MCF 10A (cell line): ENCODE results near the gene FILIP1L. TPM values are rescaled to one million over a fixed set of nuclear protein-coding genes. Genes with fewer than 3 reads are reported as not detected.

Experiments
- BruUV-seq: library from RNA; stranded (reverse); fragments of 400-500 nt; replicated peaks from 2 replicates; lab custom pipeline; 2021; lab: Mats Ljungman, UMichigan
- CTCF ChIA-PET: fragments of 300-600 bp; sonication (Branson Sonifier 250); formaldehyde crosslinking; extraction: SDS; loops from one replicate; lab custom pipeline; 2021; ENCODE audit warnings: antibody characterized with exemption, inconsistent platforms; lab: Yijun Ruan, JAX
- POLR2A ChIA-PET: fragments of 300-600, 350-650 bp; sonication (Branson Sonifier 250); formaldehyde crosslinking; extraction: SDS; loops from one replicate; lab custom pipeline; 2020; ENCODE audit warnings: antibody characterized with exemption, inconsistent platforms; lab: Yijun Ruan, JAX
- DNase-seq: peaks from one replicate; pipeline ENCODE4 v3.0.0-alpha.2; 2018; ENCODE audit not compliant: unreplicated experiment
- H3K27ac Mint-ChIP-seq: one replicate; pipeline ENCODE4 v1.8.0; 2022; ENCODE audit warnings: mild to moderate bottlenecking, low read depth, mixed read lengths; ENCODE audit not compliant: unreplicated experiment
- H3K27me3 Mint-ChIP-seq: one replicate; pipeline ENCODE4 v1.8.0; 2022; ENCODE audit warnings: mixed read lengths; ENCODE audit not compliant: insufficient read depth, unreplicated experiment
- H3K36me3 Mint-ChIP-seq: one replicate; pipeline ENCODE4 v1.8.0; 2022; ENCODE audit warnings: mild to moderate bottlenecking, moderate library complexity, mixed read lengths; ENCODE audit not compliant: insufficient read depth, unreplicated experiment
- H3K4me1 Mint-ChIP-seq: one replicate; pipeline ENCODE4 v1.8.0; 2022; ENCODE audit warnings: mixed read lengths; ENCODE audit not compliant: insufficient read depth, unreplicated experiment
- H3K4me3 Mint-ChIP-seq: one replicate; pipeline ENCODE4 v1.8.0; 2022; ENCODE audit warnings: mild to moderate bottlenecking, moderate library complexity, mixed read lengths; ENCODE audit not compliant: unreplicated experiment
- H3K9me3 Mint-ChIP-seq: one replicate; pipeline ENCODE4 v1.8.0; 2022; ENCODE audit warnings: mixed read lengths; ENCODE audit not compliant: unreplicated experiment
- intact Hi-C: fragments of 100-400 bp; cut with micrococcal nuclease; formaldehyde crosslinking; loops from 2 replicates; pipeline ENCODE4 v1.14.1; 2022
- total RNA-seq: library from RNA; stranded (reverse); gene quantifications from 2 replicates; pipeline ENCODE4 v1.2.3, GENCODE V29; 2022
- TF ChIP-seq, protein P1 (sequence below): fragments of 200-600 bp; IDR thresholded peaks from one replicate; pipeline ENCODE4 v1.8.0; 2022; ENCODE audit warnings: antibody characterized with exemption, mild to moderate bottlenecking; ENCODE audit not compliant: unreplicated experiment

The FILIP1L gene
- total RNA-seq, 1 experiment from 2014 or later, result 2.4 TPM

DNA sequence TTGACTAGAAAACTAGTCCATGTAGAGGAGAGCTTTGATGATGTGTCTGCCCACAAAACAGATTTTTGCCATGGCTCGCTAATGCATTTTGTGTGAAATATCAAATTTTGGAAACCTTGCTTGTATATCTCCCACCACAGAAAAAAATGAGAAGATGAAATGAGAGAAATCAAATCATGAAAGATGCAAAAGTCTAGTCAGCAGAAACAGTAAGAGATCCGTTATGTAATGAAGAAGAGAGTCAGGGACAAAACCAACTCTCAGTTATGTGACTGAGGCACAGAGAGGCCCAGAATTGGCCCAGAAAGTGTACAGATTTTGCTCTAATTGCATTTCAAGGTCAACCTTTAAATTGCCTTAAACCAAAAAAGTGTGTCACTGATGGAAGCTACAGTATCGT is 107.0 kb downstream of the FILIP1L start:
- H3K36me3 Mint-ChIP-seq, result no peaks in the 10 kb centered on the region
- no peak for DNase-seq
- intact Hi-C loops, result loop anchor here (1.0 kb wide), 1 partner anchor 164 kb away; no protein-coding TSS in a partner anchor
- H3K9me3 Mint-ChIP-seq, result no peaks in the 10 kb centered on the region
- H3K27me3 Mint-ChIP-seq, result no peaks in the 10 kb centered on the region
- POLR2A ChIA-PET, result interaction anchor here (0.7 to 2.3 kb wide), 11 partner anchors 9 to 254 kb away, joined by 3 to 14 read pairs (median 5); partner anchors contain the start of gene TBC1D23
- no TSS peak for BruUV-seq
- no peak overlapping the region for H3K27ac Mint-ChIP-seq
- H3K4me3 Mint-ChIP-seq, result no peak overlapping the region
- TF ChIP-seq, protein P1, sequence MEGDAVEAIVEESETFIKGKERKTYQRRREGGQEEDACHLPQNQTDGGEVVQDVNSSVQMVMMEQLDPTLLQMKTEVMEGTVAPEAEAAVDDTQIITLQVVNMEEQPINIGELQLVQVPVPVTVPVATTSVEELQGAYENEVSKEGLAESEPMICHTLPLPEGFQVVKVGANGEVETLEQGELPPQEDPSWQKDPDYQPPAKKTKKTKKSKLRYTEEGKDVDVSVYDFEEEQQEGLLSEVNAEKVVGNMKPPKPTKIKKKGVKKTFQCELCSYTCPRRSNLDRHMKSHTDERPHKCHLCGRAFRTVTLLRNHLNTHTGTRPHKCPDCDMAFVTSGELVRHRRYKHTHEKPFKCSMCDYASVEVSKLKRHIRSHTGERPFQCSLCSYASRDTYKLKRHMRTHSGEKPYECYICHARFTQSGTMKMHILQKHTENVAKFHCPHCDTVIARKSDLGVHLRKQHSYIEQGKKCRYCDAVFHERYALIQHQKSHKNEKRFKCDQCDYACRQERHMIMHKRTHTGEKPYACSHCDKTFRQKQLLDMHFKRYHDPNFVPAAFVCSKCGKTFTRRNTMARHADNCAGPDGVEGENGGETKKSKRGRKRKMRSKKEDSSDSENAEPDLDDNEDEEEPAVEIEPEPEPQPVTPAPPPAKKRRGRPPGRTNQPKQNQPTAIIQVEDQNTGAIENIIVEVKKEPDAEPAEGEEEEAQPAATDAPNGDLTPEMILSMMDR, result no peak
- H3K4me1 Mint-ChIP-seq, result peaks cover 35% of the 10 kb centered on the region
- CTCF ChIA-PET, result interaction anchor here (0.5 to 1.9 kb wide), 10 partner anchors 34 to 362 kb away, joined by 3 to 20 read pairs (median 3); no protein-coding TSS in a partner anchor

- BruUV-seq, result no TSS peak
- DNase-seq, result peak; percentile 27
- TF ChIP-seq, protein P1, result no peak
- Mint-ChIP-seq H3K27me3 (no peaks in the 10 kb centered on the region), H3K4me3 (no peak overlapping the region), H3K9me3 (no peaks in the 10 kb centered on the region), H3K27ac (peak overlapping the region; percentile 32), H3K36me3 (no peaks in the 10 kb centered on the region), H3K4me1 (peaks cover 41% of the 10 kb centered on the region)
- CTCF ChIA-PET, result interaction anchor here (0.5 to 1.9 kb wide), 14 partner anchors 34 to 263 kb away, joined by 3 to 20 read pairs (median 4); no protein-coding TSS in a partner anchor
- POLR2A ChIA-PET, result interaction anchor here (0.7 to 2.3 kb wide), 14 partner anchors 10 to 254 kb away, joined by 3 to 14 read pairs (median 4); partner anchors contain the start of gene TBC1D23
- intact Hi-C loops, result loop anchor here (1.0 kb wide), 1 partner anchor 163 kb away; no protein-coding TSS in a partner anchor
Observed at GRCh38 chr3:100006570-100007271, 107.6 kb downstream of the FILIP1L start.

DNA sequence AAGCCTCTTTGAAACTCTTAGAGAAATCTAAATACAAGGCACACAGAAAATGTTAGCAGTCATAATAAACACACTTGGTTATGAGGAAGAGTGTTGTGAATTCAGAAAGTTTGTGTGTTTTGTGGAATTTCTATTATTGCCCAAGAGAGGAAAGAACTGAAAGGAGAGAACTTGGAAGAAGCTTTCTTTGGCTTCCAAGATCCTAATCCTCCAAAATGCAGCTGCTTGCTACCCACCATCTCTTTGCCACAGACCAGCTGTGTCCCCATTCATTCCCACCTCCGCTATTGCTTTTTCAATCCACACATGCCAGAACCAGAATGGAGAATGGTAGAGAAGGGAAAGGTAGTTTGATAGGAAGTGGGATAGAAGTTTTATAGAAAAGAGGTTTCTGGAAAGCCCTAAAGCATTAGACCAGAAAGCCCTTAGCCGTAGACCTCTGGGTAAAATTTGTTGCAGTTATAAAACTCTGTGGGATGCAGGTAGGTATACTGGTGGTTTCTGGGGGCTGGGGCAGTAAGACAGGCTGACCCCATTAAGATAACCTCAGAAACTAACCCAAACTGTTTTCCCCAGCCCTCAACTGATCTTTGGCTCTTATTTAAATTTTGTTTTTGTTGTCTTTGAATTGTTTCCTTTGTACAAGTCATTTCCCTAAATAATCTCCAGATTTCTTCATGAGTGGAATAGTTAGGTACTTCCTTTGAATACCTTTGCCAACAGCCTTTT is 108.5 kb downstream of the FILIP1L start:
- H3K9me3 Mint-ChIP-seq, result no peaks in the 10 kb centered on the region
- POLR2A ChIA-PET, result interaction anchor here (0.7 to 2.3 kb wide), 8 partner anchors 19 to 146 kb away, joined by 3 to 14 read pairs (median 4); no protein-coding TSS in a partner anchor

More for the DNA sequence above, 108.5 kb downstream of the FILIP1L start:
- H3K36me3 Mint-ChIP-seq, result no peaks in the 10 kb centered on the region
- H3K4me1 Mint-ChIP-seq, result peaks cover 50% of the 10 kb centered on the region
- BruUV-seq, result no TSS peak
- TF ChIP-seq, protein P1, result no peak
- no peaks in the 10 kb centered on the region for H3K27me3 Mint-ChIP-seq
- CTCF ChIA-PET, result interaction anchor here (0.5 to 1.9 kb wide), 10 partner anchors 62 to 180 kb away, joined by 3 to 20 read pairs (median 4); no protein-coding TSS in a partner anchor
- intact Hi-C loops, result no loop called here
- peak overlapping the region; percentile 32 for H3K27ac Mint-ChIP-seq
- H3K4me3 Mint-ChIP-seq, result no peak overlapping the region
- DNase-seq, result no peak
